Ammon's horn (tissue), 1 donor: ENCODE measurements around the gene AFG3L2.
"Not testable (repeated sequence)": the region's sequence is repeated elsewhere in the genome, so short reads cannot be mapped to it uniquely, and the experiment has no call there.

Experiments used
- DNase-seq: peaks from one replicate; pipeline ENCODE4 v3.0.0-alpha.2; 2016; ENCODE audit warnings: low spot score

Gene AFG3L2

DNA sequence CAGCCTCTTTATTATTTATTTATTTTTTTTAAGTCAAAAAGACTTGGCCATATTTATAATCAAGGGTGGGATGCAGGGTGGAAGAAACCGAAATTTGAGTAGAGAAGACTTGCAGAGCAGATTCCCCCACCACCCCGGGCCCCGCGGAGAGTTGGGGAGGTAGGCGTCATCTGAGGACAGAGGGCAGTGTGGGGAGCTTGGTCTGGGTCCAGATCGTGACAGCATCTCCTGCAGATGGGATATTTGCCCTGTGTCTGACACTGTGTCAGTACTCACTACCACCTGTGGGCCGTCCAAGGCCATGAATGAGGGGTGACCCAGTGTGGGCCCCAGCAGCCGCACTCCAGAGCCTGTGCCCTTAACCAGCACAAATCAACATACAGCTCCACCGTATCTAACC is 20.2 kb upstream of the AFG3L2 start:
- no peak for DNase-seq

GRCh38 chr18:12394428-12394827 is 17.4 kb upstream of the AFG3L2 start:
- no peak for DNase-seq

DNA sequence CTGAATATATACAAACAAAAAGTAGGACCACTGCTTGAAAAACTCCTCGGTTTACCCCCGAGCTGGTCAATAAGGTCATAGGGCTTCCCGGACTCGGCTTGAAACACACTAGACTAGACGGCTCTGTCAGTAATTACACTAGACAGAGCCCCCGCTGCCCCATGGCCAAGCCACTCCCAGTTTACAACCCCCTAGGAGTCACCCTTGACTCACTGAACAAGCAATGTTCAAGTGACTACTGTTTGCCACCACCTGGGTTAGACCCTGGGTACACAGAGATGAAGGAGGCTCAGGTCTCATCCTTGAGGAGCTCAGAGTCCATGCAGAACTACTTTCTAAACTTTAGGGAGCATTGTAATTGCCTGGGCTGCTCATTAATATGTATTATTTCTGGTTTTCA is 17.0 kb upstream of the AFG3L2 start:
- no peak for DNase-seq

DNA sequence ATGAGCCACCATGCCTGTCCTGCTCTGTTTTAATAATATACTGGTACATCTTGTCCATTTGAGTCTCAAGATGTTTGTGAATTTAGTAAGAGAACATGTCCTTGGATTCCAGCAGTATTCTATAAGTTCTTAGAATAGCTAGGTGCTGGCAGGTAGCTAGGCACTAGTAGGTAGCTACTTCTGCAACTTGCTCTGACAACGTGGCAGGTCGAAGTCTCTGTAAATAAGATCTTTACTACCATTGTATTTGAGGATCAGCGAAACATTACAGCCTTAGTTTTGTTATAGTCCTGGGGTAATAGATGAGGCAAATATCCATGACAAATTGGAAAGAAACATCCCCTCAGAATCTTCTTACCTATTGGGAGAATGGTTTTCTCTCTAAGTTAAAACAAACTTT is 16.5 kb upstream of the AFG3L2 start:
- DNase-seq, result no peak

DNA sequence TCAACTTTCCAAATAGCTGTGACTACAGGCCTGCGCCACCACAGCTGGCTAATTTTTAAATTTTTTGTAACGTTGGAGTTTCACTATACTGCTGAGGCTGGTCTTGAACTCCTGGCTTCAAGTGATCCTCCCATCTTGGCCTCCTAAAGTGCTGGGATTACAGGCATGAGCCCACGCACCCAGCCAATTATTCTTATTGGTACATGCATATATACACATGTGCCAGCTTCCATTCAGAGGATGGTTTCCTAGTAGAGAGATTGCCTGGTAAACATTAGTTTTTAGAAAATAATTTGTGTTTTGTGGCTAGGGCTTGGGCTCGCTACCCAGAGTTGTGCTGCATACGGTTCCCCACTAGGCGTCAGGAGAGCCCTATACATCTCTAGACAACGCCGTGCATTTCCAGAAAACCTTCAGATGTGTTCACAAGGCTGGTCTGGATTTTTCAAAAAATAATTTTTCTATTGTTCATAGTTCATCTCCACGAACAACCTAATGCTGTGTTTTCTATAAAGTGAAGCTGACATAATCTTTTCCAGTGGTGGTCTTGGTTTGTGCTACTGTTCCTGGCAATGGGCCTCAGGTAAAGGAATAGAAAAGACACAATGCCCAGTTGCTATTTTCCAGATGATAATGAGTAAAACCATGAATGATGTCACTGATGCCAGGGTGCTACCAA is 14.6 kb upstream of the AFG3L2 start:
- peak; percentile 87 for DNase-seq

- no peak for DNase-seq
Measured at GRCh38 chr18:12388442-12388841, 11.4 kb upstream of the AFG3L2 start.

- no peak for DNase-seq
Measured at GRCh38 chr18:12384261-12384660, 7.2 kb upstream of the AFG3L2 start.

DNA sequence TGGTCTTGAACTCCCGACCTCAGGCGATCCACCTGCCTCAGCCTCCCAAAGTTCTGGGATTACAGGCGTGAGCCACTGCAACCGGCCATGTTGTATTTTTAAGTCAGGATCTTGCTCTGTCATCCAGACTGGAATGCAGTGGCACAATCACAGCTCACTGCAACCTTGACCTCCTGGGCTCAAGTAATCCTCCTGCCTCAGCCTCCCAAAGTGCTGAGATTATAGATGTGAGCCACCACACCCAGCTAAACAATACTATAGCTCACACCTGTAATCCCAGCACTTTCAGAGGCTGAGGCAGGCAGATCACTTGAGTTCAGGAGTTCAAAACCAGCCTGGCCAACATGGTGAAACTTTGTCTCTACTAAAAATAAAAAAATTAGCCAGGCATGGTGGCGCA is 6.7 kb upstream of the AFG3L2 start:
- DNase-seq, result not testable (repeated sequence)

DNA sequence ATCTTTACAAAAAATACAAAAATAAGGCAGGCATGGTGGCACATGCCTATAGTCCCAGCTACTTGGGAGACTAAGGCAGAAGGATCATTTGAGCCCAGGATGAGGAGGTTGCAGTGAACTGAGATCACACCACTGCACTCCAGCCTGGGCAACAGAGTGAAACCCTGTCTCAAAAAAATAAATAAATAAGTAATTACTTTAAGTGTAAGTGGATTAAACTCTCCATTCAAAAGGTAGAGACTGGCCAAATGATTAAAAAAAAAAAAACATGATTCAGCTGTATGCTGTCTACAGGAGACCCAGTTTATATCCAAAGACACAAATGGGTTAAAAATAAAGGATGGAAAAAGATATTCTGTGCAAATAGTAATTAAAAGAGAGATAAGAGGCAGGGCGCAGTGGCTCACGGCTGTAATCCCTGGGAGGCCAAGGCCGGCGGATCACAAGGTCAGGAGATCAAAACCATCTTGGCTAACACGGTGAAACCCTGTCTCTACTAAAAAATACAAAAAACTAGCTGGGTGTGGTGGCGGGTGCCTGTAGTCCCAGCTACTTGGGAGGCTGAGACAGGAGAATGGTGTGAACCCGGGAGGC is 5.3 kb upstream of the AFG3L2 start:
- not testable (repeated sequence) for DNase-seq

- DNase-seq, result not testable (repeated sequence)
Measured at GRCh38 chr18:12378198-12378558, 1.2 kb upstream of the AFG3L2 start.

DNA sequence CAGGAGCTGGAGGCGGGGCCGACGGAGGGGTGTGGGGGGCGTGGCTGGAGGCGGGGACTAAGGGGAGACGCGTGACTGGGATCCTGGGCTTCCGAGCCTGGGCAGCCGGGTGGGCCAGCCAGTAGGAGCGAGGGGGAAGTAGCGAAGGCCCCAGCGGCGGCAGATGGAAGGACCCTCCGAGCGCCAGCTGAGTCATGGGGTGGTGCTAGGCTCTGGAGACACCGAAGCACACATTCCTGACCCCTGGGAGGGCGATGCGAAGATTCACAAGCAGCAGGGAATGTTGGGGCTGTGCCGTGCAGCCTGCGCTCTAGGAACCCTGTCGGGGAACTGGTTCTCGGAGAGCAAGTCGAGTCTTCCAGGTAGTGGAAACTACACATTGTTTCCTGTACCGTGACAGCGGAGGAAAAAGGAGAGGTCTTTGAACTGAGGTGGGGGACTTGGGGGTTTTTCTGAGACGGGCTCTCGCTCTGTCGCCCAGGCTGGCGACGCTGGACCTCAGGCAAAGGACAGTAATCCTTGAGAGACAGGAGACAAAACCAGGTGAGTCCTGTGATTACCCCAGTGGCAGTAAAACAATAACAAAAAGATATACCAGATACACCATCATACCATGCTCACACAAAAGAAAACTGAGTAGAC is 650 bp upstream of the AFG3L2 start:
- no peak for DNase-seq

GRCh38 chr18:12376034-12376753 is 833 bp downstream of the AFG3L2 start:
- no peak for DNase-seq

GRCh38 chr18:12374401-12374800 is 2.6 kb downstream of the AFG3L2 start:
- DNase-seq, result no peak

GRCh38 chr18:12373771-12374116 is 3.3 kb downstream of the AFG3L2 start:
- DNase-seq, result no peak

DNA sequence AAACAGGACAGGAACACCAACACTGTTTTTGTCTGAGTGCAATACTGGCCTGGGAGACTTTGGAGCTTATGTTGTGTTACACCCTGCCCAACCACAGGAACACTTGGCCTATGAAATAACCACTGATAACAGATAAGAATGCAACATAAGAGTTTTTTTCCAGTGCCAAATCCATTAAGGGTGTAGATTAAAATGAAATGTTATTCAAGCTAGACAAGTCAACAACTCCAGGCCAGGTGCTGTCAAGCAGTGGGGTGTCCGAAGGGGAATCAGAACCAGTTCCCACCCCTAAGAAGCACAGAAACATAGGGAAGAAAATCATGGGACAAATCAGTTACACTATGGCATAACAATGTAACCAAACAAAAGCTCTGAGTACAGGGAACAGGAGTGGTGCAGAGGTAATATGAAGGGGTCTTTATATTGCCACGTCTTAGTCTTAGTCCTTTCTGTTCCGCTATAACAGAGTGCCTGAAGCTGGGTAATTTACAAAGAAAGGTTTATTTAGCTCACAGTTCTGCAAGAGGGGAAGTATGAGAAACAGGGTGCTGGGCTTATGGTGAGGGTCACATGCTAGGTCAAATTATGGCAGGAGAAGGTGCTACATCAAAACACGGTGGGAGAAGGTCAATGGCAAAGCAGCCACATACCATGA is 3.8 kb downstream of the AFG3L2 start:
- no peak for DNase-seq

- no peak for DNase-seq
Measured at GRCh38 chr18:12372406-12372805, 4.6 kb downstream of the AFG3L2 start.

- DNase-seq, result no peak
Measured at GRCh38 chr18:12371590-12371989, 5.4 kb downstream of the AFG3L2 start.

- no peak for DNase-seq
Measured at GRCh38 chr18:12369211-12369610, 7.8 kb downstream of the AFG3L2 start.

GRCh38 chr18:12366784-12367183 is 10.2 kb downstream of the AFG3L2 start:
- no peak for DNase-seq

GRCh38 chr18:12366379-12366778 is 10.6 kb downstream of the AFG3L2 start:
- no peak for DNase-seq

DNA sequence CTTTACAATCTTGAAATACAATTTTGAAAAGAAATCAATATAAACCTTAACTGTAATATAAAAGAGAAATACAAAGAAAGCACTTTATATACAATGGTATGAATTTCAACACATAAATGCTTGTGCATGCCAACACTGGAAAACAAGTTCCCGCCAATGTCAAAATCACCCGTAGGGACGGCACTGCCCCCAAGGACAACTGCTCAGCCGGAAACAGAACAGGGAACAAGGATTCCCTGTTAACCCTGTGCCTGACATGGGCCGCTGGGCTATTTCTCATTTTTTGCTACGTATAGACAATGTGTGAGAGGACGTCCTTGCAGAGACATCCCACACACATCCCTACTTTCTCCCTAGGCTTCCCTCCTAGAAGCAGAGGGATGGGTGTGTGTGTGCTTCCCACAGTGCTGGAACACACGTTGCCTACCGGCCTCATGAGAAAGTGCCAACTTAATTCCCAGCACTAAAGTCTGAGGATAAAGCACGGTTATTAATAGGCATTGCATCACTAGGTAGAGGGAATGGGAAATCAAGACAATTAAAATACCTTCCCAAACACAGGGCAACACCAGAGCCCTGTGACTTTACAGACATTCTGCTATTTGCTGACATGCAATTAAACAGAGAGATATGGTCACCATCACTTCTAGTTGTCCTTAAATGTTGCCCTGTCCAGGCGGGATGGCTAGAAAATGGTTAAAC is 14.4 kb downstream of the AFG3L2 start:
- DNase-seq, result no peak
